T-helper 22 cell (primary cell): ENCODE measurements around the gene ASB11.
"Not testable (repeated sequence)": the region's sequence is repeated elsewhere in the genome, so short reads cannot be mapped to it uniquely, and the experiment has no call there.

ENCODE experiments used
- DNase-seq: peaks from one replicate; pipeline ENCODE4 v3.0.0-alpha.2; 2020; ENCODE audit warnings: low read depth

Gene ASB11

DNA sequence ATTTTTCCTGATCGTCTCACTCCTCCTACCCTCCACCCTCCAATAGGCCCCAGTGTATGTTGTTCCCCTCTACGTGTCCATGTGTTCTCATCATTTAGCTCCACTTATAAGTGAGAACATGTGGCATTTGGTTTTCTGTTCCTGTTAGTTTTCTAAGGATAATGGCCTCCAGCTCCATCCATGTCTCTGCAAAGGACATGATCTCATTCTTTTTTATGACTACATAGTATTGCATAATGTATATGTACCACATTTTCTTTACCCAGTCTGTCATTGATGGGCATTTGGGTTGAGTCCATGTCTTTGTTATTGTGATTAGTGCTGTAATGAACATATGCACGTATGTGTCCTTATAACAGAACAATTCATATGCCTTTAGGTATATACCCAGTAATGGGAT, 9.5 kb downstream of the ASB11 start:
- DNase-seq = not testable (repeated sequence)

DNA sequence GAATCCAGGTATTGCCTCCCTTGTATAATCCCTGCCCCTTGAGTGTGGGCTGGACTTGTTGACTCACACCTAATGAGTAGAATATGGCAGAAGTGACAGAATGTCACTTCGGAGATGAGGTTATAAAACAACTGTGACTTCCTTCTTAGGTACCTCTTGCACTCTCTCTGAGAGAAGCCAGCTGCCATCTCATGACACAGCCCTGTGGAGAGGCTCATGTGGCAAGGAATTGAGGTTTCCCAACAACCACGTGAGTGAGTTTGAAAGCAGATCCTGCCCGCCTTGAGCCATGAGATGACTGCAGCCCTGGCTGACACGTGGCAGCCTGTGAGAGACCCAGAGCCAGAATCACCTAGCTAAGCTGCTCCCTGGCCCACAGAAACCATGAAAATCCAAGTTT, 13.5 kb downstream of the ASB11 start:
- no peak for DNase-seq

DNA sequence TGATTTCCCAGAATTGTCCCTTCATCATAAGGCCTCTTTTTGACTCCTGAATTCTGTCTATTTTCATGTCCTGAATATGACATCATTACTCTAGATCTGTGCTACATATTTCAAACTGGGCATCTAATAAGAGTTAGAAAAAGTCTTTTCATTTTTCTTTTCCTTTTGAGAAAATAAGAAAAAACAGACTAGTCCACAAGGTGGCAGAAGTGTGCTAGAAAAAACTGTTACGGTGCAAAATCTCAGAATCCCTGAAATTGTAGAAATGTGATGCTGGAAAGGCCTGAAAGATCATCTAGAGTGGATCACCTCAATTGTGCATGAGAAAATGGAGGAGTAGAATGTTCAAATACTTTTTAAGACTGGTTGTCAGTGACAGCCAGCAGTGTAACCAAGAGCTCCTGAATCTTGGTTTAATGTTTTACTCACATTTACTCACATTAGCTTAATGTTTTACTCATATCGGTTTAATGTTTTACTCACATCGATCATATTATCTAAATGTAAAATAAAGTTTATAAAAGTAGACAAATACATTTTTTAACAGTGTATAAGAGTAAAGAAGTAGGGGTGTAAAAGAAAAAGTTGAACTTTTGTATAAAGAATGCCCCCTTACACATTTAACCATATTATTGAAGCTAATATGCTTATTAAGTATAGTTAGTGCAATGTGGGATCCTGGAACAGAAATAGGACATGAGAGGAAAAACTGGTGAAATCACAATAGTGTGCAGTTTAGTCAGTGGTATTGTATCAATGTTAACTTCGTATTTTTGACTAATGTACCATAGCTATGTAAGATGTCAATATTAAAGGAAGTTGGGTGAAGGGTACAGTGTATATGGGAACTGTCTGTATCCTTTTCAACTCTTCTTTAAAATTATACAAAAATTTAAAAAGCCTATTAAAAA, 15.2 kb downstream of the ASB11 start:
- DNase-seq = no peak

DNA sequence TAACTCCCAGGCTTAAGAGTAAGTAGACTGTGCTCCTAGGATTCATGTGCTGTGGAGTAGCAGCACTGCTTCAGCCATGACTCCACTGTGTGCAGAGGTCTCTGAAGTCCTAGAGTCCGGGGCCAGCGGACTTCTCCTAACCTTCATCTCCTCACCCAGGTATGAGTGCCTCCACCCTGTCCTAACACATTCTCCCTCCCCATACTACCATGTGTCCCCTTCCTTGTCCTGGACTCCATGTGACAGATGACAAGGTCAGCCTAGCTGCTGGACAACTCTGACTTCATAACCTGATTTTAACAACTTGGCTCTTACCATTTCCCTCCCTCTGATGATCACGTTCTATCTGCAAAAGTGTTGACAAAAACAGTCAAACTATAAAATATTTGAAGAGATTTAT, 16.7 kb downstream of the ASB11 start:
- DNase-seq = no peak

DNA sequence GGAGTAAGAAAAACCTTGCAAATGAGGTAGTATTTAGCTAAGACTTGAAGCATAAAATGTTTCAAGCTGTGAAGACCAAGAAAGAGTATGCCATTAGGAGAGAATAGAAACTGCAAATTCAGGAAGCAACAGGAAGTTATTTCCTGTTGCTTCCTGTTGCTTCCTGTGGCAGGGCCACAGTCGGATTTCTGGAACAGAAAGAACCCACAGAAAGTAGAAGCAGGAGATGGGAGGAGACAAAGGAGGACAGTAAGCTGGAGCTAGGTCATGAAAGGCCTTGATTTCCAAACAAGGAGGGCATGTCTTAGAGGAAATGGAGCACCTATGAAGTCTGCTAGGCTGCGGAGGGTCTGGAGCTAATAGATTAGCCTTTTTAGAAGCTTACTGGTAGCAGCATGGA, 17.2 kb downstream of the ASB11 start:
- DNase-seq = no peak

DNA sequence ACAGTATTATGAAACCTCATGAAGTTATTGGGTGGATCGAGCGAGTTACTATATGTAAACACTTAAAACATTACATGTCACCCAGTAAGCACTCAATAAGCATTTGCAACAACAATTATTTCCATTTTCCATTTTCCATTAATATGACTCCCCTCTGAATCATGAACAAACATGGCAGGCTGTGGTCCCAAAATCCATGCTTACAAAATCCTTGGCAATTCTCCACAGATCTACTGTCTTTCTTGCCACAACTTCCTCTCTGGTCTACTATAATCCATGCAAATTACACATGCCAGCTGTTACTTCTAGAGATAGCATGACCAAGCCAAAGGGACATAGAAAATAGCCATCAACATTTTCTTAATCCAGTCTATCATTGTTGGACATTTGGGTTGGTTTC, 22.0 kb downstream of the ASB11 start:
- DNase-seq = no peak

DNA sequence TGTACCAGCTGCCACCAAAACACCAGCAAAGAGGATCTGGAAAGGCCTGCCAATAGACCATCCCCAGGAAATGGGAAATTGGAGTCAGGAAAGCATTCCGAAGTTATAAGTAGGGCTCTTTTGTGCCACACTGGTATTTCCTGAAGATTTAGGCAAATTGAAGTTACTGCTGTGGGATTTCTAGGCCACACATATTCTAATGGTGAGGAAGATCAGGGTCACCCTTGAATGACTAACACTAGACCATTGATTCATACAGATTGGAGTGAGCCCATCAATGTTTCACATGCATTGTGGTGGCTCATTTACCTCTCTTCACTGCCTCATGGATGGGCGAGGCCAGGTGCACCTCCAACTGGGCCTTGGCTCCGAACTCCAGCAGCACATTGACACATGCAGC, 22.6 kb downstream of the ASB11 start:
- no peak for DNase-seq

DNA sequence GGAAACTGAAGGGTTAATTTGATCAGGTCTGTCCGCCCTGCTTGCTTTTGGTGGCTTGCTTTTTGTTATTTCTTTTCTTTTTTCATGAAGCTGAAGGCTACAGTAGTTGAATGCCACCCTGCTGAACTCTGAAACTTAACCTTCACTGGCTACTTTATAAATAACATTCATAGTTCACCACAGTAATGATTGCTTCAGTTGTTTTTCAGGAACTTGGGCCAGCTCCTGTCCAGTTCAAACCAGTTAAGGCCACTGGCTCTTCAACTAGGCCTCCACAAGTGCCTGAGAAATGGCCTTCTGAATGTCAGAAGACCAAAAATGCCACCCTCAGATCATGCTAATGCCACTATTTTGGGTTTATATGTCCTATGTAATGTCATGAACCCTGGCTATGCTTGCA, 37.8 kb downstream of the ASB11 start:
- DNase-seq = no peak

DNA sequence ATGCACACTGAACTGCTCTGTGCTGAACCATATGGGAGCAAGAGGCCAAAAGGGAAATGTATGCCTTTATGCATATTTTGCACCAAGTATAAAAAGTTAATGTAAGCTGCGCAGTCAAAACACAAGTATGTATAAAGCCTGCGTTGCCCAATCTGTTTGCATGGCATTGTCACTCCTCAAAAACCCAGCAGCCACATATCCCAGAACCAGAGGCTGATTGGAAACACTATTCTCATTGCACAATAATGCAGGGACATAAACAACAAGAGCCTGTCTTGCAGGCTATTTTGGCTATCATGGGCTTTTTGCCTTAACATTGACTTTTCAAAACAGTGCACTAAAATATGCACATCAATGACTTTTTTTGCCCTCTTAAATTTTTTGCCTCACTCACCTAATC, 40.5 kb downstream of the ASB11 start:
- no peak for DNase-seq

DNA sequence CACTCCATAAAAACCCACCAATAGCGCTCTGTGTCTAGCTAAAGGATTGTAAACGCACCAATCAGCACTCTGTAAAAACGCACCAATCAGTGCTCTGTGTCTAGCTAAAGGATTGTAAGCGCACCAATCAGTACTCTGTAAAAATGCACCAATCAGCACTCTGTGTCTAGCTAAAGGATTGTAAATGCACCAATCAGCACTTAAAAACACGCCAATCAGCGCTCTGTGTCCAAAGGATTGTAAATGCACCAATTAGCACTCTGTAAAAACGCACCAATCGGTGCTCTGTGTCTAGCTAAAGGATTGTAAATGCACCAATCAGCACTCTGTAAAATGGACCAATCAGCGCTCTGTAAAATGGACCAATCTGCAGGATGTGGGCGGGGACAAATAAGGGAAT, 42.2 kb downstream of the ASB11 start:
- DNase-seq = not testable (repeated sequence)

DNA sequence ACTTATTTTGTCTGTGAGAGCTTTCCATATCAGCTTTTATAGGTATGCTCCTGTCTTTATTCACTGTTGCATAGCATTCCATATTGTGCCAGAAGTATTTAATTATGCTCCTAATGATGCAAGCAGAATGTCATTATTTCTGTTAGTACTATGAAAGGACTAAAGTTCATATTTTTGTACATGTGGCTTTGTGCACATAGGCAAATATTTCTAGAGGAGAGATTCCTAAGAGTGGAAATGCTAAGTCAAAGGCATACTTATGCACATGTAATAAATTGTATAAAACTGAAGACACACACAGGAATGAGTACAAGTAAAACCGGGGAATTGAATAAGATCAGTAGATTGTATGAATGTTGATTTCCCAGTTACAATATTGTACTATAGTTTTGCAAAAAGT, 43.7 kb downstream of the ASB11 start:
- no peak for DNase-seq

DNA sequence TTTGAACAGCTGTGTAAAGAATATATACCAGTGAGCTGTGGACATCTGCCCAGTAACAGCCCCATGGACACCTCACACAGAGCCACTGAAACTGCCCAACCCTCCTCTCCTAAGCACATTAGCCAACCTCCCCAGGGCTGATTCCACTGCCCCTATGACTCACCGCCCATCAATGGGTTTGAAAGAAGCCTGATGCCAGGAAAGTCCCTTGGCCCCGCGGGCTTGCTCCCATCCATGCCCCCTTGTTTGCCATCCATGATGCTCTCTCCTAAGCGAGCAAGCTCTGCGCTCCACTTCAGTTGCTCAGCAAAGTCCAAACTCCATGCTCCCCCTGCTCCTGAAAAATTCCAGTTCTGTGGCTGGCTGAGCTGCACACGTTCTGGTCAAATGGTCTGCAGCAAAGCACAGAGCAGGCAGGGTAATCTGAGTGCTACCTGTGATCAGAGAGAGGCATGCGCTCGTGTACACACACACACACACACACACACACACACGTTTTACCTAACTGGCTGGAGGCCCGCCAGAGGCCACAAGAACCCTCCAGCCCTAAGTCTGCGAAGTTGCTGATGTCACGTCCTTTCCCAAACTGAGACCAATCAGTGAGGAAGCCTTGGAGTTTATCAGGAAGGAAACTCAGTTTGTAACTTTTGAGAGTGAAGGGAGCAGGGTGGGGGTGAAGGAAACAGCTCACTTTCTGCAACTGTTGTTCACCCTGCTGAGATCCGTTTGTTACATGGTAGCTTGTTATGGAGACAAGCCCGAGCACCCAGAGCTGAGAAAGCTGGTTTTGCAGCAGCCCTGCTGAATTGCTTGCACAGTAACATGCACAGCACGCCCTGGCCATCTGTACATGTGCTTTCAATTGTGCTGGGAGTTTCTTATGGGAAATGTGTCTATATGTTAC, 45.6 kb downstream of the ASB11 start, which contains the start of gene ASB9:
Gene ASB9, minus strand, starts transcription at position 466 of the 904 bp plus-strand sequence. Its CDS starts 209 bp downstream, at position 257.
- DNase-seq = no peak

DNA sequence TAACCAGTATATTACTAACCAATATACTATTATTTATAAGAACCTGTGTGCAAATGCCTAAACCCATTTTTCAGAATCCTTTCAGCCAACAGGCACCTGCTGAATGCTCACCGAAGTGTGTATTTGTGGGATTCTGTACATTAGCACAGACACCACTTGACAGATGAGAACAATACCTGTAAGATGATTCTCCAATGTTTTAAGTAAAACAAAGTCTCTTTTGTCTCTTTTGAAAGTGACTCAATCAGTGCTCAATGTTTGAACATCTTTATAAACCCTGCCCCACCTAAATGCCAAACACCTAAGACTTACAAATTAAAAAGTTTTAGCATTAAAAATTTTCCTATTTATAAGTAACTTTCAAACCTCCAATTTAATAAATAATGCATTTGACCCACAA, 46.3 kb downstream of the ASB11 start:
- DNase-seq = no peak

DNA sequence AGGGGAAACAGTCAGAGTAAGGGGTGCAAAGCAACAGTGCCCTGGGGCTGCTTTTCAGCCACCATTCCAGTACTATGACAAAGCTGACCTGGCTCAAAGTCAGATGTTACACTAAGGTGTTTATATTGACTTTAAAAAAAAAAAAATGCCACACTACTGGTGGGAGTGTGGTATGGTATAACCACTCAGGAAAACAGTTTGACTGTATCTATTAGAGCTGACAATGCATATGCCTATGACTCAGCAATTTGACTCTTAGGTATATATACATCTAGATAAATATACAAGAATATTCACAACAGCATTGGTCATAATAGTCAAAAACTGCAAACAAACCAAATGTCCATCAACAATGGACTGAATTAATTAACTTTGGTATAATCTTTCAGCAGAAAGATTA, 60.6 kb downstream of the ASB11 start:
- no peak for DNase-seq

DNA sequence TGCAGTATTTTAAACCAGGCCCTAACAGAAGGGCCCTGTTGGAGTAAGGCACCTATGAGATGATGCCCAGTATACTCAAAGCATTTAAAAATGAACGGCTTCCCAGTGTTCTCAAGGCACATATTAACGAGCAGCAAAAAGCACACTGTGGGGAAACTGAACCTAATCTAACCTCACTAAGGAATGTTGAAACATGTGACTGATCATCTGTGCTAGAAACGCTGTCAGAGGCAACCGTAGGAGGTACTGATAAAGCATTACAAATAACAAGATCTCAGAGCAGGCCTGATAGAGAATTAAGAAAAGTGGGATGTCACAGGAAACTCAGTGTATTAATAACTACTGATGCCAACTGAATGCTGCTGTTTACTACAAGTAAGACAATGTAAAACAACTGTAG, 69.5 kb downstream of the ASB11 start:
- DNase-seq = no peak

DNA sequence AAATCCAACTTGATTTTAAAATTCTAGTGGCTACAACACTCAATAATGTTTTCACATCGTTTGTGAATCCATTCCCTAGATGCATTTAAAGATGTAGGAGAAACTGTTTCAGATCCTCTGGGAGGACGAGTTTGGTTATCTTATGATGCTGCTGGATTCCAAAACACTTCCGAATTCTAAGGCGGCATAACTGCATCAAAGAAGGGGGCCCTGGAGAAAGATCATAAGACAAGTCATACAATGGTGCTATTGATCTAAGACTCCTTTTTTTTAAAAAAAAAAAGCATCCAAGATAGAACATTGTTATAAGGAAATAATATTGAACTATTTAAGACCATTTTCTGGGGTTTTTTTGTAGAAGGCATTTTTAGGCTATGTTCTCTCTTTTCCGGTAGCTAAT, 71.0 kb downstream of the ASB11 start:
- no peak for DNase-seq

DNA sequence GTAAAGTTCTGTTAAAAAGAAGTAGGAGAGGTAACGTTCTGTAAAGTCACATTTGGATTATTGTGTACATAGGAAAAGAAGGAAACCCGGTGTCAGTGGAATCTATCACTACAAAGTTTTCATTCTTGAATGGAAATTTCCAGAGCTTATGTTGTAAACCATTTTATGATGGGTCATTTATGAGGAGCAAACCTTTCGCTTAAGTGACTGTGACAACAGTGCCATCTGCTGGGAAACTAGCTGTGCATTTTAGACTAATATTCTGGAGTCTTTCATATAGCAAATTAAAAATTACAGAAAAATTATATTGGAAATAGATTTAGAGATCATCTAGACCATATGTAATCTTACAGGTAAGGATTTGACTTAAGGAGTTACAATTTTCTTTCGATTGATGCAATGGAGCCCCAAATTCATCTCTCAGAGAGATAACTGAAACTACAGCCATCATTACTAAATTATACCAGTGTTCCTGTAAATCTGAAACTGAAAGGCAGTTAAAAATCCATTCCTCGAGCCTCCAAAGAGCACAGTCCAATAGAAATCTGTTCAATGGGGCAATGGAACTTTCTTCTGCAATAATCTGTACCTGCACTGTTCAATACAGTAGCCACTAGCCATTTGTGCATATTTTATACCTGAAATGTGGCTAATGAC, 72.4 kb downstream of the ASB11 start:
- no peak for DNase-seq

DNA sequence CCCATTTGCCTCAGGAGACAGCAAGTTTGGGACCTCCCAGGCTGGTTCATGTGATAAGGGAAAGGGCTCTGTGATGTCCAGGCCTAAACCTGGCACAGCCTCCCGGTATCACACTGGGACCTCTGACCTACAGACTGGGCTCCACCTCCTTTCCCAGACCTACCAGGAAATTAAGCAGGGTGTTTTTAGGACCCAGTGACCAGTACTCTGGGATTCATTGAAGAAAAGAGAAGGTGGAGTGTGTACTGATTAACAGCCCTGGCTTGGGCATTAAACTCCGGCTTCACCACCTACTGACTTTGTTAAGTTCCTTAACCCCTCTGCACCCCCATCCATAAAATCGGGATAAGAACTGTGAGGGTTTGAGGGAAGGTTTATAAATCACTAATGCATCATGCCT, 74.1 kb downstream of the ASB11 start:
- no peak for DNase-seq

DNA sequence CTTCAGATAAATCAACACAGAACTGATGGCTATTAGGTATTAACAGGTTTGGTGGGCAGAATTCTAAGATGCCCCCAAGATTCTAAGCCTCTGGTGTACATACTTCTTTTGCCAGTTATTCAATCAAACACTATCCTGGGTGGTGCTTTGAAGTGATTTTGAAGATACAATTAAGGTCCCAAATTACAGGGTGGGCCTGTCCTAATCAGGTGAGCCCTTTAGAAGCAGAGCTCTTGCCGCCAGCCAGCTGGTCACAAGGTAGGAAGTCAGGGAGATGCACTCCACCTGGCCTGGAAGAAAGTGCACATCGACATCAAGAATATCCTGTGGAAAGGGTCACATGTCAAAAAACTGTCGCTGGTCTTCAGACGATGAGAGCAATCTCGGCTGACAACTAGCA, 75.0 kb downstream of the ASB11 start:
- DNase-seq = no peak

DNA sequence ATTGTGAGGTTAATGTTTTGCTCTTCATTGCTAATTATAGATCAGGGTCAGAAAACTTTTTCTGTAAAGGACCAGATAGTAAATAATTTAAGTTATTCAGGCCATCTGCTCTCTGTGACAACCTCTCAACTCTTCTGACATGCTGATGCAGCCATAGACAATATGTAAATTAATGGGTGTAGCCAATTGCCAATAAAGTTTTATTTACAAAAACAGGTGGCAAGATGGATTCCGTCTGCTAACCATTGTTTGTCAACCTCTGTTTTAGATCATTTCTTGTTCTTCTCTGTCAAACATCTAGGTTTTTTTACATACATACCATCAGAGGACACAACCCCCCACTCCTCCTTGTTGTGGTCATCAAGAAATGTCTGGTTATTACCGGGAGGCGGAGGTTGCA, 79.3 kb downstream of the ASB11 start:
- DNase-seq = no peak

DNA sequence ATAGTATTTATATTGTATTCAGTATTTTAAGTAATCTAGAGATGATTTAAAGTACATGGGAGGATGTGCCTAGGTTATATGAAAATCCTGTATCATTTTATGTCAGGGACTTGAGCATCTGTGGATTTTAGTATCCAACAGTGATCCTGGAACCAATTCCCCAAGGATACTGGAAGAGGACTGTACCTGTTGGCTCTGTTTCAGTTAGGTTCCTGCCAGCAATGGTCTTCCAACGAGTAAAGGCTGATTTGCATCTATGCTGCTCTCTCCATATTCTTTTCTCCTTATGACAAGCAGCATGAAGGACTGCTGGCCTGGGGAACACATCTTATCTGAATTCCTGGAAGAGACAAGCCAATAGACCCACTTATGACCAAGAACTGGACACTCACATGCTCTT, 80.4 kb downstream of the ASB11 start:
- no peak for DNase-seq

DNA sequence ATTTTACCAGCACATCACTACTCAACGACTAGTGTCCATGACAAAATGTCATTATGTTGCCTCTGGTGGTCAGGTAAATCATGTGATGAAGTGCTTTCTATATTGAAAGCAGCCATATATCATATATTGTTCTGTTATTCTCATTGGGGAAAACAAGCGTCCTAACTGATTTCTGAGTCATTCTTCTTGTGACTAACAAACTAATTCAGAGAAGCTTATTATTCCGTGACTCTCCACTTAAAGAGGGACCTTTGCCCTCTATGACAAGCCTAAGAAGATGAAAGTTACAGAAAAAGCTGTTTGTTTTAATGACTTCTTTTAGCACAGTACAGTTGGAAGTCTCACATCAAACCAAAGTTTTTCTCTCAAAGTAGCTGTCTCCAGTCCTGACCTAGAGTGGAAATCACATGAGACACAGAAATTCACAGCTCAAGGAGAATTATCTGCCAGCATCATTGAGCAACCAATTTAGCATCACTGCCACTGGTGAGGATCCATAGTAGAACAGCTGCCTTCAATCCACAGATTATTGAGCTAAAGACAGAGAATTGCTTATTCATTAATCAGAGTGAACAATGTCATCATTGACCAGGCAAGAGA, 81.9 kb downstream of the ASB11 start:
- no peak for DNase-seq
